HFFc6 (cell line): Measurements from ENCODE around the gene CALM3. TPM values are rescaled to one million over a fixed set of nuclear protein-coding genes. Genes with fewer than 3 reads are reported as not detected.

ENCODE experiments used
- DNase-seq: peaks from one replicate; pipeline ENCODE4 v3.0.0-alpha.2; 2018
- H3K27ac Mint-ChIP-seq: 2 replicates; pipeline ENCODE4 v1.8.0; 2020; ENCODE audit warnings: mild to moderate bottlenecking, mixed read lengths
- H3K27me3 Mint-ChIP-seq: 2 replicates; pipeline ENCODE4 v1.8.0; 2021; ENCODE audit warnings: mild to moderate bottlenecking, moderate library complexity, mixed read lengths; ENCODE audit not compliant: insufficient read depth
- H3K36me3 Mint-ChIP-seq: 2 replicates; pipeline ENCODE4 v1.8.0; 2021; ENCODE audit warnings: low read depth, mixed read lengths
- H3K4me1 Mint-ChIP-seq: 2 replicates; pipeline ENCODE4 v1.8.0; 2020; ENCODE audit warnings: low read depth, mixed read lengths
- H3K4me3 Mint-ChIP-seq: 2 replicates; pipeline ENCODE4 v1.8.0; 2020; ENCODE audit warnings: mild to moderate bottlenecking, moderate library complexity, mixed read lengths
- H3K9me3 Mint-ChIP-seq: 2 replicates; pipeline ENCODE4 v1.8.0; 2020; ENCODE audit warnings: mild to moderate bottlenecking, mixed read lengths
- total RNA-seq, 6 experiments: library from RNA; stranded (reverse); fragmentation: NEBNext Ultra II Directional; extraction: Animal tissue kit (Norgen Biotek cat#: 25700); gene quantifications; 2 replicates in 1 of 6; 3 replicates in 5 of 6; pipeline ENCODE4 v1.2.3, GENCODE V29; 2021
- TF ChIP-seq, protein P1 (sequence below): fragments of 200-600 bp; sonication (generic); IDR thresholded peaks from 2 replicates; pipeline ENCODE4 v1.5.0; 2021; ENCODE audit warnings: antibody characterized with exemption, mild to moderate bottlenecking

Gene CALM3
- total RNA-seq, 6 experiments from 2014 or later: 445 to 561 (median 538) TPM

DNA sequence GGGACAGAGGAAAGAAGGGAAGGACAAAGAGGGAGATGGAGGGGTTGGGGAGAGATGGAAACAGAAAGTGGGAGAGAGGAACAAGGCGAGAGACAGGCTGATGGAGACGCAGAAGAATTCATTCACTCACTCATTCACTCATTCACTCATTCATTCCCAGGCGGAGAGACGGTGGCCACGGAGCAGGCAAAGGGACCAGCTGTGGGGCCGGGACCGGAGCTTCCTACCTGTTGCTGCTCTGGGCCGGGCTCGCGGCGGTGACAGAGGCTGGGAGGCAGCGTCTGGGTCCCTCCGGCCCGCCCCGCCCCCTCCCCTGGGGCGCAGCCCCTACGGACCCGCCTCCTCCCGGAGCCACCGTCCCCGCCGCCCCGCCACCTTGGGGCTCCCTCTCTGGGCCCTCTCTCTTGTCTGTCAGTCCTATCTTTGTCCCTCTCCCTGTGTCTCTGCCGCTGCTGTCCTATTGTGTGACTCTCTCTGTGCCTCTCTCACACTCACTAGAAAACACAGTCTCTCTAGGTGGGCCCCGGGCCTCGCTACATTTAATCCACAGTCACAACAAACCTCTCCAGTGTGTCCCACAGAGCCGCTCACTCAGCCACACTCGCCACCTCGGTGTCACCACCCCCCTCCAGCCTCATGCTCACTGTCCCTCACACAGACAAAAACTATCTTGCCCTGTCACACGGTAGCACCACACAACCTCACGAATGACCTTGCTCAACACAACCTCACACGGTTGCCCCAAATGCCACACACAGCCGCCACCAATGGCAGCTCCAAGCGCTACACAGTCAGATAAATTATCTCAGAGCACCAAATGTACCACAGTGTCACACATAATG is 35.0 kb downstream of the CALM3 start, which contains the start of gene GNG8:
GNG8 (minus strand) TSS at position 283 of the 842 bp plus-strand sequence. CDS start 1,520 bp downstream, outside the sequence.
- TF ChIP-seq, protein P1, sequence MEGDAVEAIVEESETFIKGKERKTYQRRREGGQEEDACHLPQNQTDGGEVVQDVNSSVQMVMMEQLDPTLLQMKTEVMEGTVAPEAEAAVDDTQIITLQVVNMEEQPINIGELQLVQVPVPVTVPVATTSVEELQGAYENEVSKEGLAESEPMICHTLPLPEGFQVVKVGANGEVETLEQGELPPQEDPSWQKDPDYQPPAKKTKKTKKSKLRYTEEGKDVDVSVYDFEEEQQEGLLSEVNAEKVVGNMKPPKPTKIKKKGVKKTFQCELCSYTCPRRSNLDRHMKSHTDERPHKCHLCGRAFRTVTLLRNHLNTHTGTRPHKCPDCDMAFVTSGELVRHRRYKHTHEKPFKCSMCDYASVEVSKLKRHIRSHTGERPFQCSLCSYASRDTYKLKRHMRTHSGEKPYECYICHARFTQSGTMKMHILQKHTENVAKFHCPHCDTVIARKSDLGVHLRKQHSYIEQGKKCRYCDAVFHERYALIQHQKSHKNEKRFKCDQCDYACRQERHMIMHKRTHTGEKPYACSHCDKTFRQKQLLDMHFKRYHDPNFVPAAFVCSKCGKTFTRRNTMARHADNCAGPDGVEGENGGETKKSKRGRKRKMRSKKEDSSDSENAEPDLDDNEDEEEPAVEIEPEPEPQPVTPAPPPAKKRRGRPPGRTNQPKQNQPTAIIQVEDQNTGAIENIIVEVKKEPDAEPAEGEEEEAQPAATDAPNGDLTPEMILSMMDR: no peak
- Mint-ChIP-seq H3K4me1 (peaks cover 22% of the 10 kb centered on the region), H3K9me3 (no peaks in the 10 kb centered on the region), H3K27ac (no peak within 1 kb of the TSS), H3K4me3 (no peak within 1 kb of the TSS), H3K36me3 (no peaks in the 10 kb centered on the region), H3K27me3 (no peaks in the 10 kb centered on the region; the same call in 1 of the 2 replicates)
- DNase-seq: no peak

DNA sequence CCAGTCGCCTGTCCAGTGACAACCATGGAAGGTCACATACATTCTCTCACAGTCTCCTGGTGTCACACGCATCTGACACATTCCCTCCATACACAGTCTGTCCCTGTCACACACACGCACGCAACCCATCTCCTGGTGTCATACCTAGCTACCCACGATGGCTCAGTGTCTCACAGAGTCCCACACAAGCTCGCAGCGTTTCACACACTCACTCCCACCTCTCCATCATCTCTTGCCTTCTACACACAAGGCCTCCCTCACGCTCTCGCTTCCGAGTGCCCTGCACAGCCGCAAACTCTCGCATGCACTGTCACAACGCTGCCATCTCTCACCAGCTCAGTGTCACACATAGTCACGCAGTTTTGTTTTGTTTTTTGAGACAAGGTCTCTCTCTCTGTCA is 36.1 kb downstream of the CALM3 start:
- no peaks in the 10 kb centered on the region for H3K36me3 Mint-ChIP-seq
- H3K27ac Mint-ChIP-seq: no peak overlapping the region
- DNase-seq: no peak
- no peaks in the 10 kb centered on the region; the same call in 1 of the 2 replicates for H3K27me3 Mint-ChIP-seq
- TF ChIP-seq, protein P1: no peak
- H3K4me3 Mint-ChIP-seq: no peak overlapping the region
- no peaks in the 10 kb centered on the region for H3K9me3 Mint-ChIP-seq
- H3K4me1 Mint-ChIP-seq: peaks cover 11% of the 10 kb centered on the region

DNA sequence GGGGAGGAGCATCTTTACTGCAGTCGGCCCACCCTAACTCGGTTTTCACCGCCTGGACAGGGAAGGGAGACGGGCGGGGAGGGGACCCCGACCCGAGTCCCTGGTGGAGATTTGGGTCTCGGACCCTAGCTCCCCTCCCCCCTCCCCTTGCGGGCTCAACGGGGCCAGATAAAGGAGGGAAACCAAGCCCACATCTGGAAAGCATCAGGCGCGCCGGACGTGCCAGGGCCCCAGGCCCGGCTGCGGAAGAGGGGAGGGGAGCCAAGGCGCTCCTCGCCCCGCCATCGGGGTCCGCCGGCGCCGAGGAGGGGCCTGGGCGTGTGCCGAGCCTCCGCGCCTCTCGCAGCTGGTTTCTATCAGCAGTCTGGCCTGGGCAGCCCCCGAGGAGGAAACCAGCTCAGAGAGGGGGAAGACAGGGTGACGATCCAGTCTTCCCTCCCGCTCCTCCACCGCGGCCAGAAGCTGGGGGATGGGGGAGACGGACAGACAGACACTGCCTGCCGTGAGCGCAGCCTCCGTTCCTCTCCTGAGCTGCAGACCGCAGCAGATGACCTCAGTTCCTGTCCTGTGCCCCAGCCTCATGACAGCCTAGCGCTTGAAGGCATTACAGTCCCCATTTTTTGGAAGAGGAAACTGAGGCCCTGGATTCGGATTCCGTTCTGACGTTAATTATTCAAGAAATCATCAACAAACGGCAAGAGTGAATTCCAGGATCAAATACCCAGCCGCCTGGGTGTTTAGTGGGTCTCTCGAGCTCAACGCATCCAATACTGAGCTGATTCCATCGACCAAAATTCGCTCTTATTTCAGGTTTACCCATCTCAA is 38.4 kb downstream of the CALM3 start:
- Mint-ChIP-seq H3K36me3 (no peaks in the 10 kb centered on the region), H3K27me3 (no peaks in the 10 kb centered on the region; the same call in none of the 2 replicates), H3K27ac (no peak overlapping the region; the same call in 1 of the 2 replicates), H3K9me3 (no peaks in the 10 kb centered on the region), H3K4me3 (peak overlapping the region; percentile 74; the same call in 1 of the 2 replicates), H3K4me1 (no peaks in the 10 kb centered on the region)
- DNase-seq: peak; percentile 64
- TF ChIP-seq, protein P1: no peak

DNA sequence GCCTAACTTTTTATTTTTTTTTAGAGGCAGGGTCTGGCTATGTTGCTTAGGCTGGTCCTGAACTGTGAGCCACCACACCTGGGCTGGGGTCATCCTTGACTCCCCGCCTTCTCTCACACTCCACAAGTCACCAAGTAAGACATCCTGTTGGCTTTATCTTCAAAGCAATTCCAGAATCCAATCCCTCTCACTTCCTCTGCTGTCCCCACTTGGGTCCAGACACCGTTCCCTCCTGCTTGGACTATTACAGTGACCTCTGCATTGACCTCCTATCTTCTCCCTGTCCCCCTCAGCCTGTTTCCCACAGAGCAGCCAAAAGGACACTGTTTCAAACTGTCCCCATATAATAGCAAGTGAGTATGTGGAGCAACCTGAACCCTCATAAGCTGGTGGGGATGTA is 39.5 kb downstream of the CALM3 start:
- H3K27me3 Mint-ChIP-seq: no peaks in the 10 kb centered on the region; the same call in none of the 2 replicates
- H3K4me3 Mint-ChIP-seq: no peak overlapping the region
- no peak overlapping the region for H3K27ac Mint-ChIP-seq
- TF ChIP-seq, protein P1: no peak
- H3K4me1 Mint-ChIP-seq: no peaks in the 10 kb centered on the region
- no peak for DNase-seq
- H3K9me3 Mint-ChIP-seq: no peaks in the 10 kb centered on the region
- 0 out of 2 replicates have a peak, but pooled peaks cover 2% of the 10 kb centered on the region for H3K36me3 Mint-ChIP-seq

DNA sequence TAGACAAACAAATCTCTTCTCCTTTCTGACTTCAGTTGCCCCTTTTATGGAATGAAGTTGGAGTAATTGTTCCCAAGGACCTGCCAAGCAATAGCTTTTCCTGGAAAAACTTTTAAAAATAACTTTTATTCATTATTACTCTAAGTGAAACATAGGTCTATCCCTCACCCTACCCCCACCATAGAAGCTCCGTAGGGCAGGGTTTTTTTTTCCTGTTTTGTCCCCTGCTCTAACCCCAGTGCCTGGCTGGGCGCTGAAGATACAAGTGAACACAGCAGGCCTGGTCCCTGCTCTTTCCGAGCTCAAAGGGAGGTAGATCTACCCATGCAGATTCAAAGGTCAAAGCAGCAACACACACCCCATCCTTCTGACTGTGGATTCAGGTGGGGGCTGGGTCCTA is 43.6 kb downstream of the CALM3 start:
- Mint-ChIP-seq H3K27me3 (no peaks in the 10 kb centered on the region; the same call in none of the 2 replicates), H3K36me3 (peaks cover 27% of the 10 kb centered on the region), H3K9me3 (peaks cover 10% of the 10 kb centered on the region), H3K27ac (no peak overlapping the region), H3K4me1 (no peaks in the 10 kb centered on the region), H3K4me3 (no peak overlapping the region)
- DNase-seq: no peak
- TF ChIP-seq, protein P1: no peak
